Brain microvascular endothelial cell (primary cell): Measurements from ENCODE around the gene FYN.

Experiments used
- DNase-seq: peaks from one replicate; pipeline ENCODE4 v3.0.0-alpha.2; 2020
- H3K27ac ChIP-seq: fragments of 250-450 bp; sonication (Bioruptor Pico); 2 replicates; pipeline ENCODE4 v1.5.1; 2020; ENCODE audit warnings: mild to moderate bottlenecking, moderate library complexity
- H3K27me3 ChIP-seq: fragments of 250-450 bp; sonication (Bioruptor Pico); replicated peaks from 2 replicates; pipeline ENCODE4 v1.5.1; 2020; ENCODE audit warnings: mild to moderate bottlenecking
- H3K36me3 ChIP-seq: fragments of 250-450 bp; sonication (Bioruptor Pico); replicated peaks from 2 replicates; pipeline ENCODE4 v1.5.1; 2020; ENCODE audit warnings: mild to moderate bottlenecking
- H3K4me3 ChIP-seq: 2 replicates; pipeline ENCODE4 v1.5.1; 2011; ENCODE audit warnings: low read depth, mild to moderate bottlenecking, control low read depth, low read length, moderate library complexity
- in situ Hi-C: cut with HindIII; loops from 2 replicates; pipeline ENCODE4 v1.10.0; 2017; ENCODE audit warnings: low sequenced_read_pairs, low pct_ligation_motif_present
- TF ChIP-seq, protein P1 (sequence below): IDR thresholded peaks from 2 replicates; pipeline ENCODE4 v1.5.1; 2011; ENCODE audit warnings: low read depth, mild to moderate bottlenecking, moderate library complexity, low read length, control low read depth, inconsistent platforms; ENCODE audit errors: missing control alignments

The FYN gene

GRCh38 chr6:111875741-111876140 is 2.5 kb upstream of the FYN start:
- Histone ChIP-seq H3K27ac (no peak overlapping the region), H3K36me3 (no peaks in the 10 kb centered on the region), H3K4me3 (no peak overlapping the region), H3K27me3 (no peaks in the 10 kb centered on the region)
- in situ Hi-C loops: no loop called here
- TF ChIP-seq, protein P1, sequence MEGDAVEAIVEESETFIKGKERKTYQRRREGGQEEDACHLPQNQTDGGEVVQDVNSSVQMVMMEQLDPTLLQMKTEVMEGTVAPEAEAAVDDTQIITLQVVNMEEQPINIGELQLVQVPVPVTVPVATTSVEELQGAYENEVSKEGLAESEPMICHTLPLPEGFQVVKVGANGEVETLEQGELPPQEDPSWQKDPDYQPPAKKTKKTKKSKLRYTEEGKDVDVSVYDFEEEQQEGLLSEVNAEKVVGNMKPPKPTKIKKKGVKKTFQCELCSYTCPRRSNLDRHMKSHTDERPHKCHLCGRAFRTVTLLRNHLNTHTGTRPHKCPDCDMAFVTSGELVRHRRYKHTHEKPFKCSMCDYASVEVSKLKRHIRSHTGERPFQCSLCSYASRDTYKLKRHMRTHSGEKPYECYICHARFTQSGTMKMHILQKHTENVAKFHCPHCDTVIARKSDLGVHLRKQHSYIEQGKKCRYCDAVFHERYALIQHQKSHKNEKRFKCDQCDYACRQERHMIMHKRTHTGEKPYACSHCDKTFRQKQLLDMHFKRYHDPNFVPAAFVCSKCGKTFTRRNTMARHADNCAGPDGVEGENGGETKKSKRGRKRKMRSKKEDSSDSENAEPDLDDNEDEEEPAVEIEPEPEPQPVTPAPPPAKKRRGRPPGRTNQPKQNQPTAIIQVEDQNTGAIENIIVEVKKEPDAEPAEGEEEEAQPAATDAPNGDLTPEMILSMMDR: no peak
- no peak for DNase-seq

DNA sequence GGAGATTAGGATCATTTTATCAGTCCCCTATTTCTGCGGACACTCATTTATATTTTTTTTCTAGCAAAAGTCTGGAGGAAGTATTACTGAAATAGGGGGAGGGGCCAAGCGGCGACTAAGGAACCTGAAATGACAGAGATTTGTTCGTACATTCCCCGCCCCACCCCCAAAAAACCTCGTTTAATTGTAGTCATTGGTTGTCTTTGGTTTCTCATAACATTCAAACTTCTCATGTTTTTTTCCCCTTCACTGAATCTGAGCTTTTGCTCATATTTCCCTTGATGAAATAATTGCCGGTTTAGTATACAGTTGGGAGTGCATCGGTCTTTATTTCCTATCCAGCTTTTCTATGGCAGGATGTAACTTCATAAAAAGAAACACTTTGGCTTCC is 768 bp upstream of the FYN start:
- DNase-seq: peak; percentile 52
- Histone ChIP-seq H3K4me3 (peak overlapping the region; percentile 78), H3K27me3 (no peaks in the 10 kb centered on the region), H3K36me3 (no peaks in the 10 kb centered on the region), H3K27ac (peak overlapping the region; percentile 29)
- in situ Hi-C loops: no loop called here
- TF ChIP-seq, protein P1: no peak

DNA sequence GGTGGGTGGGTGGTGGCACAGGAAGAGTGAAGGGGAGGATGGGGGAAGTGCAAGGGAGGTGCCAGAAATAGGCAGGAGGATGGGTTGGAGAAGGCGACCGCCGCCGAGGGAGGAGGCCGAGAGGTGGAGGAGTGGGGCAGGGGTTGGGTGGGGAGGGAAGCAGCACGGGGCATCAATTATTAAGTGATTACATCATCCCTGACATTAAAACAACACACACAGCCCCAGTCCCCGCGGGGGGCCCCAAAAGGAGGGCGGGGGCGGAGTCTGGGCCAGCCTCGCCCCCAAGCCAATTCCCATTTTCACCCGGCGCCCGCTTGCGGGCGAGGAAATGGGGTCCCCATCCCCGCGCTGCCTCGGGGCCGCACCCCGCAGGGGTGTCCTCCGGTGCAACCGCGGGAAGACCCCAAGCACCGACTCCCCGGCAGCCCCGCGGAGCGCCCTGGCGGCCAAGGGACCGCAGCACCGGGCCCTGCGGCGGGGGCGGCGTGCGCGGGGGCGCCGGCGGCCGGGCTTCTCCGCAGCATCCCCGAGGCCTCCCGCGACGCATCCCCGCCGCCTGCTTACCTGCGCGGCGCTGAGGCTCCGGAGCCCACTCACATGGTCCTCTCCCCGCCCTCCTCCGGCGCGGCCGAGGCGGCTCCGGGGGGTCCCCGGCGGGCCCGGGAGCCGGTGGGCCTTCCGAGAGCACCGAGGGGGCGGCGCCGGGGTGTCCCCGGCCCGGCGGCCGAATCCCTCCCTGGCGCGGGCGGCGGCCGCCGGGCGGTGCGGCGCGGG is 663 bp downstream of the FYN start:
- Histone ChIP-seq H3K36me3 (no peaks in the 10 kb centered on the region), H3K27me3 (no peaks in the 10 kb centered on the region), H3K27ac (peak overlapping the region; percentile 58), H3K4me3 (peak overlapping the region; percentile 78)
- in situ Hi-C loops: no loop called here
- DNase-seq: peak; percentile 32
- TF ChIP-seq, protein P1: no peak

DNA sequence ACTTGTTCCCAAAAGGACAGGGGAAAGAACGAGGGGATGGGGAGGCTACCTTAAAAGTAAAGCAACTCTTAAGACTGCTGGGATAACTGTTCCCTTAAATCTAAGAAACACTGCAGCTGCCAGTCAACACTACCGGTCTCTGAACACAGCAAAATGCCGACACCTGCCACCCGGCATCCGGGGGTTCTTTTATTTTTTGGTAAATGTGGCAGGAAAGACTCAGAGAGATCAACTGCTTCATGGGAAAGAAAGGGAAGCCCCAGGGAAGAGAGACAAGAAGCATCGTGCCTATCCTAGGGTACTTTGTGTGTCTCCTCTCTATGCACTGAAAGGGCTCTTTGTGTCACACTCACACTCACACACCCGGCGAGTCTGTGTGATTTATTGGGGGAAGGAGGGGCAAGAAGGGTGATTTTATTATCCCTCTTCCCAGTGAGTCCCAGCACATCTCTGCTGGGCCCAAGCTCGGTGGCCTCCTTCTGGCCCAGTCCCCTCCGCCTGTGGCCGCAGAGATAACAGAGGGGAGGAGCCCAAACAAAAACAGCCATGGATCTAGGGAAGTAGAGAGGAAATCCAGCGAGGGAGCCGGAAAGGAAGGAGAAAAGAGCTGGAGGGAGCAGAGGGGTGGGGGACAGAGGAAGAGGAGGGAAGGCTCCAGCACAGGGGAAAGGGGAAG is 1.4 kb downstream of the FYN start:
- peak; percentile 29 for DNase-seq
- Histone ChIP-seq H3K27me3 (no peaks in the 10 kb centered on the region), H3K27ac (peak overlapping the region; percentile 26), H3K4me3 (peak overlapping the region; percentile 78), H3K36me3 (no peaks in the 10 kb centered on the region)
- in situ Hi-C loops: no loop called here
- TF ChIP-seq, protein P1: no peak

- DNase-seq: no peak
- in situ Hi-C loops: no loop called here
- Histone ChIP-seq H3K4me3 (peak overlapping the region; percentile 78), H3K27ac (no peak overlapping the region), H3K36me3 (no peaks in the 10 kb centered on the region), H3K27me3 (no peaks in the 10 kb centered on the region)
- TF ChIP-seq, protein P1: no peak
These were observed 2.0 kb downstream of the FYN start for GRCh38 chr6:111871207-111871606.
